ENCODE results near the gene GLI3.

Gene GLI3

DNA sequence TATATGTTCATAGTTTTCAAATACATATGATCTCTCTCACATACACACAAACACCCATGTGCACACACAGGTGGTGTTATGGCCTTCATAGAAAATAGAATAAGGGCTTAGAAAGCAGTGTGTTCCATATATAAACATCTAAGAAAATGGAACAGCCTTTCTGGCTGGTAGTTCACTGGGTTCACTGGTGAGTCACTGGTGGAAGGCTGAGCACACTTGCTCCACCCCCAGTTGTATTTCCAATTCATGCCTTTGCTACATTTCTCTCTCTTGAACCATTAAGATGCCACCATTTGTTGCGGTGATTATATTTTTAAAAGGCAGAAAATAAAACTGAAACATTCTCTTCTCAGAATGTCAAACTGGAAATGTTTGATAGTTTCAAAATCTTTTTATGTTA, 252.1 kb downstream of the GLI3 start:
- no peak for DNase-seq

DNA sequence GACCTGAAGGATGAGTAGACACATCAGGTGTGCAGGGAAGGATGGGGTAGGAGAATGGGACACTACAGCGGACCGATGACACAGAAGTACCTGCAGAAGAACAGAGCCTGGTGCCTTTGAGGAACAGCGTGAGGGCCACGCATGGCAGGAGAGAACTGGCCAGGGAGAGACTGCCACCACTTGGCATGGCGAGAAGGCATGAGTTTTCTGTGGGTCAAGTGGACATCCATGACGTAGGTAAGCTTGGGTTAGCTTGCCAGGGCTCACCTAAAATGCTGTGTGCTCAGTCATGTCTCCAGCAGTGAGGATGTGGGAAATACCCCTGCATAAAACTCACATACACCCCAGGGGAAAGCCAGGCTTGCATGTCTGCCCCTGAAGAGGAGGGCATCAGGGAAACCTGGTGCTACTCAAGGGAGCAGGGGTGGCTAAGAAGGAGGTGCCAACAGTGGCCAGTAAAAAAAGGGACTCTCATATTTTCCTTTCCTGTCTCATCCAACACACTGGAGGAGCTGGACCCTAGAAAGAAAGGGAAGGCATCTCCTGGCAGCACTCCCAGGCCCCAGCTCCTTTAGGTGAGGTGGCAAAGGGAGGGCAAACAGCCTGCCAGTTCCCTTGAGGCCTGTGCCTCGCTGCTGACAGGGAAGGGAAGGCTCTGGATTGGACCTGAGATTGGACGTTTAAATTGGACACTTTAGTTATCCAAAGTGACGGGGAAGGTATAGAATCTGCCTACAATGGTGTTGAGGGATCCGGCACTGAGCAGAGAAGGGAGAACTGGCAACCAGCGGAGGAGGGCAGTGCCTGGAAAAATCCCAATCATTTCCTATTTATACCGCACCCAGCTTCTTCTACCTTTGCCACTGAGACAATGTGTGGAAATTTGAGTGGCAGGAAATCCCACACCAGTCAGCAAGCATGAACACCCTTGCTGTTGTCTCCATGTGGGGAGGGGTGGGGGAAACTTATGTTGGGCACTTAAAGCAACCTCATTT, 255.7 kb downstream of the GLI3 start:
- no peak for DNase-seq

DNA sequence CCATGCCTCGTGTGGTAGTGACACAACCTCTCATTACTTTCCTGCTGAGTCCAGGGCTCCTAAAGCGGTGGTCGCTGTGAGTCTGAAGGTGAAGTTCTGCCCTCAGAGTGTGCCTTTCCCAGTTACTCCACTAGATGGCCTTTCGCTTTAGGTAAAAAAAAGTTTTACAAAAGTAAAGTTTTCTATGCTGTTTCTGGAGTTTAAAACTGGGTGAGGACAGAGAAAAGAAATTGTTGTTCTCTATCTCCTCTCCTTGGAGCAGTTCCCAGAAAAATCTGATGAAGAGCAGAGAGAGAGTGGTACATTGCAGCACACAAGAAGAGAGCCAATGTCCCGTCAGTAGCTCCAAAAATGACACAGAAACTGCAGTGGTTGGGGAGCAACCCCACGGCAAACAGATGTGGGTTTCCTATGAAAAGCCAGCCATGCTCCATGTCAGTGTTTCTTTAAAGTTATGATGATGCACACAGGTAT, 257.1 kb downstream of the GLI3 start:
- peak; percentile 56 for DNase-seq

DNA sequence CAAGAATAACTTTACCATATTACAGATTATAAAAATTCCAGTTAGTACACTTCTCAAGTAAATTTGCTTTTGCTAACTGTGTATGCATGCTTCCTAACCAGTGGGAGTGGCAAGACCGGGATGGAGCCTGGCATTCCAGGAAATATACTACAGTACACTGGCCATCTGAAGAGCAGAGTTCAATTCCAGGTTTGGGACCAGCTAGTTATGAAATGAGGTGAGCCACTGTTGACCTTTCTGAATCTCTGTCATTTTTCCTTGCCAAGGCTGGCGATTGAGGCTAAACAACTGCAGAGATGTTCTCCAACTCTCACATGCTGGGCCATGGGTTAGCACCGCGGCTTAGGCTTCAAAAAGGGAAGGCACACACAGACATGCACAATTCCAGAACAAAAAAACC, 258.2 kb downstream of the GLI3 start:
- no peak for DNase-seq

DNA sequence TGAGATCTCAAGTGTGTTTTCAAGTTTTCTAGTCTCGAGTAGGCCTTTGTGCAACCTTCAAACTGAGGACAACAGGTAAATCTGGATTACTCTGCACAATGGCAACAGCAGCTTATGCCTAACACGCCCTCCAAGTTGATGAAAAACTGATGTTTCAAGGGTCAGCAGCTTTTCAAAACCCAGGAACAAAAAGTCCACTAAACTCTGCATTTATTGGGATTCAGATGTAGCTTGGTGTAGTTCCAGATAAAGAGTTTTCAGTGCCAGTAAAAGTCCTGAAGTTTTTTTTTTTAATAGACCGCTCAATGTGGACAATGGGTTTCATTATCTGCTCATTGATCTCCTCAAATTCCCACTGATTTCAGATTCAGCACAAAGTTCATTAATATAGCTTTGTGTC, 259.3 kb downstream of the GLI3 start:
- DNase-seq, result no peak

DNA sequence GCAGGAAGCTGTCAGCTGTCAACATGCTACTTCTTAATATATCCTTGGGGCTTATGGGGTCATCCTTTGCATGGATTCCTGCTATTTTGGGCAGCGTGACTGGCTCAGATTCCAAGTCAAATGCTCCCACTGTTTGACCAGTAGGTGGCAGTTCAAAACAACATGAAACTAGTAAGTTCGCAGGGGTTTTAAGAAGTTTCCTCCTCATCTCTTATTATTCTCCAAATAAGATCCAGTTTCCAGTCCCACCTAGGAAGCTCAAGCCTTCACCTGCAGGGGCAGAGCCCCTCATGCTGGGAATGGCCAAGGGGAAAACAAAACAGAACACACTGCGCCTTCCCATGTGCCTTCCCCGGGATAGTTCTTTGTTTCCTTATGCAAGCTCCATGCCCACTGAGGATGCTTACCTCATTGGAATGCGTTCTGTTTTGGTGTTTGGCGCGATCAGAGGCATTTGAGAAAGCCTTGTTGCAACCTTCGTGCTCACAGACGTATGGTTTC, 259.8 kb downstream of the GLI3 start:
- peak; percentile 63 for DNase-seq

DNA sequence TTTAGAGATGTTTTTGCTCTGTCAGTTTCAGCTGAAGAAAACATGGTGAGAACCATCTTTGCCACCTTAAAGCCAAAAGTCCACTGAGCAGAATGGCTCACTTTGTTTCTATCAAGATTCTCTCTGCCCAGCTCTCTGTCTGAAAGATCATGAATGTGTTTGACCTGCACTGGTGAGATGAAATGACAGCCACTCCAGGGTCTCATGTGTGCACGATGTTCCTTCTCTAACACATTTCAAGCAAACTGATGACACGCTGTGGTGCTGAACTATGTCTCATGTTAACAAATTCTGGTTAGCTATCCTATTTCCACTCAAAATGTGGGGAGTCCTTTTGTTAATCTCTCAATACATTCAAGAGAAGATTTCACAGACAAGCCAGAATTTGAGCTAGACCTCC, 260.6 kb downstream of the GLI3 start:
- no peak for DNase-seq

DNA sequence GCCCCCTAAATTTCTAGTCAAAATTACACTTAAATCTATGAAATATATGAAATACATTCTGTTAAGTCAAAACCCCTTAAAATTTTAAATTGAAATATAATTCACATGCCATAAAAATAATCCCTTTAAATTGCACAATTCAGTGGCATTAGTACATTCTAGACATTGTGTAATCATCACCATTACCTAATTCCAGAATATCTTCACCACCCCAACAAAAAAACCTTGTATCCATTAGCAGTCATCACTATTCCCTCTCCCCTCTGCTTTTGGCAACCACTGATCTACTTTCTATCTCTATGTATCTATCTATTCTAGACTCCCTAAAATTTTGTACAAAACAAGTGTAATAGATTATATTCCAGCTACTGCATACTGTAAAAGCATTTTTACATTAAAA, 261.2 kb downstream of the GLI3 start:
- no peak for DNase-seq

DNA sequence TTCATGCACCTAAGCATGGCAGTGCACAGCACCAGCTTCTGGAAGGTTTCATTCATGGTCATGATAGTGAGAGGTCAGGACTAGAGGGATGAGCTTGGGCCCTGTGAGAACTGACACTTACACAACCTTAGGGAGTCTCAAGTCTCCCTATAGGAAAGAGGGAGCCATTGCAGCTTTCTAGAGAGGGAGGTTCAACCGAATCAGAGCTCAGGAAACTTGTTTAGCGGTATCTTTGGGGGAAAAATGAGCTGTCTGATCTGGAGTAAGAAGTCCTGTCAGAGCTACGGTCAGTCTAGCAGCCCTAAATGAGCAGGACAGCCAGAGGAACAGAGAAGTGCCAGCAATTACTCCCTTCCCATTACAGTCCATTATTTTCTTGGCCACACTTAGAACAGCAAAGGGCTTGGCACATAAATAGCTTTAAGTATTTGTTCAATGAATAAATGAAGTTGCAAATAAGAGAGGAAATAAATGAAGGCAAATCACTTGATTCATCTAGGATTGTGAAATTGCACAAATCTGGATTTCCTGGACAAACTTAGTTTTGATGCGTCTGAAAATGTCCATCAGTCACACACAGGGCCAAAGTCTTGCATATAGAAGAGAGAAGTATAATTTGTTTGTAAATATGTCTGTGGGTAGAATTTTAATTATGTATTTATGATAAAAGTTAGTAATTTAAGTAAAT, 262.0 kb downstream of the GLI3 start:
- DNase-seq, result no peak

DNA sequence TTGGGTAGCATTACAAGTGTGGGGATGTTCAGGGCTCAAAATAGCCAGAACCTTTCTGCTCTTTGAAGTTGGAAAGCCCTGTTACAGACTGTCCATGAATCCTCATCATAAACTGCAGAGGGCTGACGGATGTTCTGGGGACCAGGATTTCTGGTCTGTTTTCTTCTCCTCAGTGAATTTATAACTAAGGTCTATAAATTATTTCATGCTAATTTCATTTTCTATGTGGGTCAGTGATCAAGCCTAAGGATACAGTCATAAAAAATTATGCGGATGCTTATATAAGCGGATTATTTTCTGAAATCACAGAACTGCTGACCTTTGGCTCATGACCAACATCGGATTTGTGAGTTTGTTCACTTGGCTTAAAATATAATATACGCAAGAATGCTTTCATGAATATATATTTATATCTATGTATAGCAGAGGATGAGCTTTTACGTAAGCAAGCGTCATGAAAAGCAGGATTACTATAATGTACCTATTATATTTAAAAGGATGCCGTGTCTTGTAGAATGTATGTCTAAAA, 263.7 kb downstream of the GLI3 start:
- DNase-seq, result no peak

DNA sequence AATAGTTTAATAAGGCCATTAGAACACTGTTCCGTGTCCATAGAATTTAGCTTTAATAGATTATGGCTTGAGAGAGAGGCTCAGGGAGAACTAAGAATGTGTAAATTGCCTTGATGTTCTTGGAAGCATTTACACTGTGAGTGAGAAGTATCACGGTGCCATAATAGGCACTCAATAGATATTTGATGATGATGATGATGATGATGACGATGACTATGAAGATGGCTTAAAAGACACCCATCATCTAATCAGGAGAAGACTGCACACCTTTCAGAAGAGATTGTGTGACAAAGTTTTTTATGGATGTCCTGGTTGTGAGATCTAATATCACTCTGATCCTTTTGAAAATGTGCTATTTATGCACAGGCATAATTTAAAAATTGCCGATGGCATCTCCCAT, 264.2 kb downstream of the GLI3 start:
- DNase-seq, result no peak

DNA sequence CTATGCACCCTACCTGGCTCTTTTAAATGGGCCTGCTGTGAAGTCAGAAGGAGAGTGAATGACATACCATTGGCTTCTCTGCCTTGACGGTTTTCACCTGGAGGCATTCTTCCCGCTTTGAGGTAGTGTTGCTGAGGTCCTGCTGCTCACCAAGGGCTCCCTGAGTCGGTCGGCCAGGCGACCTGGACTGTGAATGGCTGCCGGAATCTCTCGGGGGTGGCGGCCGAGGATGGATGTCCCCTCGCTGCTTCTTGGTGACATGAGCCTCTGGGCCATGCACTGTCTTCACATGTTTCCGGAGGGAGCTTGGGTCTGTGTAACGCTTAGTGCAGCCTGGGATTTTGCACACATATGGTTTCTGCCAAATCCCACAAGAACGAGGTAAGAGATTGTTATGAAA, 264.7 kb downstream of the GLI3 start:
- no peak for DNase-seq

DNA sequence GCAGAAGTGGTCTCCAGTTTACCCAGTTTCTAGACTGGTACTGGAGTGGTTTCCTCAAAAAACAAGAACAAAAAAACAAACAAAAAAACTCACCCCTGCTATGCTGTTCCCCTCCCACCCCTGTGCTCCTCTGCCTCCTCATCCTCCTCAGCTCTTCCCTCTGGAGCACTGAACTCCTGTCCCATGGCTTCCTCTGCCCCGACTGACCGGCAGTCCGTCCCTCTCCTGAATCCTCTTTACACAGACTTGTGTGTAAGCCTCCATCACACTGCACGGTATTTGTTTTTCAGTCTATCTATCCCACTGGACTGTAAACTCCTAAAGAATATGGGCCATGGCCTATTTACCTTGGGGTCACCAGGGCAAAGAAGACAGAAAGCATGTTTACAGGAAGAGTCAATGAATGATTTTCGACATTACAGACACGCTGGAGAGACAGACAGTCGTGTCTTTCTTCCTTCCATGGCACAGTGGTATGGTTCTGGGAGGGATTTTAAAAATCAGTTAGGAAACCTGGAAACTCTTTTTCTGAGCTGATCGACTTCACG, 265.3 kb downstream of the GLI3 start:
- DNase-seq, result no peak

DNA sequence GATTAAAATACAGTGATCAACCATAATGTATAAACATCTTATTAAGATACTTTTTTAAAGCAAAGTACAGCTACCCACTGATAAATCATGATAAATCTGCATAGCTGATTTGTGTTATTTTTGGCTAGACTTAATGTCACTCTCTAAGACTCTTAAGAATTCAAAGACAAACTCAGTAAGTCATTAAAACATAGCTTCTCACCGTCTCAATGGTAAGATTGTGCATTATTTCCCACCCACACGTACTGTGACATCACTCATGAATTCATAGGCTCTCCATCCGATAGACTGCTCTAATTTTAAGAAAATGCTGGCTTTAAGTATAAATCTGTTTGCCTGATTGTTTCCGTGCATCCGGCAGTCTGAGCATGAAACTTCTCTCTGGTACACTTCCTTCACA, 266.1 kb downstream of the GLI3 start:
- DNase-seq, result no peak

DNA sequence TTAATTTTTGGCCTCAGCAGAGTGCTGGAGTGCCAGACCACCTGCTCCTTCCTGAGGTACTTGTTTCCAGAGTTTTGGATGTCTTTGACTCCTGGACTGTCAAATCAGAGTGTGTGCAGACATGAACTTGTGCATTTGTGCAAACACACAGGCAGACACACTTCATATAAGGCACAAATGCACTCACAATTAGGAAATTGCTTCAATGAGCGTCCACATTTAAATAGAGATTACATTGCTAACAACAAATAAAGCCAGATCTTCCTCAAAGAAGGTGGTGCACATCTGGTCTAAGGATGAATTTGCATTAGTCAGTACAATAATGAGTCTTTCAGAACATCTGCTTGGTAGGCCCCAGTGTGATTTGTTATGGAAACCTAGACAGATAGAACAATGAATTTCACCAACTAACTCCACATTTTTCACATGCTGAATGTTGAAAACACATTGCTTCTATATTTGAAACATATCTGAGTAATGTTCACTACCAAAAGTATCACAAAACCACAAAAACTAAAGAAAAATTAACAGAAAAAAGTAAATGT, 267.4 kb downstream of the GLI3 start:
- DNase-seq, result no peak

DNA sequence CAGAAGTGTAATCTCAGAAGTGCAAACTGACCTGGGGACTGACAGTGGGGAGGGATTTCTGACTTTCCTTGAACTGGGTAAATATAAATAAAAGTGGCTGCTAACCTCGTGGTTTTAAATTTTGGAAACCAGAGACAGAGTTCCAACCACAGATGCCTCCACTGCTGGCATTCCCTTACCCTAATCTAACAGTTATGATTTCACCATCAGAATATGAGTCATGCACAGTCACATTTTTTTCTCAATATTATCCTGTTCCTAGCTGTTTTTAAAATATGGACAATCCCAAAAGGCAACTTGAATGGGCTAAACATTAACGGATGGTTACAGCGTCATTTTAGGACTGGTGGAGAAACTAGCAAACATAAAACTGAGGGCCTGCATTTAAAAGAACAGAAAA, 269.9 kb downstream of the GLI3 start:
- no peak for DNase-seq

DNA sequence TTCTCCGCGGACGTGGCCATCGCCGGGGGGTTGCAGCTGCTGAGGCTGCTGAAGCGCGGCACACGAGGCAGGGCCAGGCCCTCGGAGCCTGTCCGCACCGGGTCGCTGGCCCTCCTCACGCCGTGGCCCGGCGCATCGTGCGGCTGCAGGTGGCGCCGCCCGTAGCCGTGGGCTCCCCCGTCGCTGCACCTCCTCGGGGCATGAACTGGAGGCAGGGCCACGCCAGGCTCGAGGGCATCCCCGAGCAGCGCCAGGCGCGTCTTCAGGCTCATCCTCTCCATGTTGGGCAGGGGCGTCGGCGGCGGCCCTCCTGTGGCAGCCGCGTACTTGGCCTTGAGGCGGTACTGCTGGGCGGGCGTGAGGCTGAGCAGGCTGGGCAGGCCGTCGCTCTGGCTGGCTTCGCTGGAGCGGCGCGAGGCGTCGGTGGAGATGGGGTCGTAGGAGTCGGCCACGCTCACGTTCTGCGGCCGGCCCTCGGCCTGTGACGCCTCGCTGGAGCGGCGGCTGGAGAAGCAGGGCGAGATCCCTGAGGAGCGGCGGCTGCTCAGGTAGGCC, 271.0 kb downstream of the GLI3 start:
- no peak for DNase-seq

DNA sequence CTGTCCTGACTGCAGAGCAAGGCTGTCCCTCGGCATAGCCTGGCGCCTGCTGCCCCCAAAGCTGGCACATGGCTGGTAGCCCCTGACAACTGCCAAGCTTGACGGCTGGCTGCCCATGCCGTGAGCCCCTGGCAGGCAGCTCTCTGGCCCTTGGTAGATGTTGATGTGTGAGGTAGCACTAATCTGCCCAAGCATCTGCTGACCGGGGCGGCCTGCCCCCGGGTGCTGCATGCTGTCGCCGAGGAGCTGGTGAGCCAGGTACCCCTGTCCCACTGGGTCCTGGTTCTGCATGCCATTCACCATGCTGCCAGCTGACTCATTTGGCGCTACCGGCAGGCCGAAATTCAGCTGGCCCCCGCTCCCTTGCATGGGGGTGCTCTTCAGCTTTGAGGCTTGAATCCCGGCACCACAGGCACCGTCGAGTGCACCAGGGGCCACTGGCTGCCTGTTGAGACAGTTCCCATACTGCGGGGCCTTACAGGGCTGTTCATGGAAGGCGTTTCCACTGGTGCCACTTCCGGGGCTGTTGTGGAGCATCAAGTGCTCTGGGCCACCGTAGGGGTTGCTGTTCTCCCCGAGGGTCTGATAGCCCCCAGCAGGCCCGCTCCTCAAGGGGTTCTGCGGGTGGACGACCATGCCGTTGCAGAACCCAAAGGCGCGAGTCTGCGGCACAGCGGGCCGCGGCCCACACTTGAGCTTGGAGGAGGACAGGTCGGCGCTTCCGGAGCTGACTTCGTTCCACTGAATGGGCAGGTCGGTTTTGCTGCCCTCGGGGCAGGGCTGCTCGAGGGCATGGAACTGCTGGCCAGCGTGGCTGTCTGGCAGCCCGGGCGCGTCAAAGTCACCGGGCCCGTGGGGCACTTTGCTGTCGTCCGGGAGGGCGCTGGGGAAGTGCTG, 271.9 kb downstream of the GLI3 start:
- no peak for DNase-seq

DNA sequence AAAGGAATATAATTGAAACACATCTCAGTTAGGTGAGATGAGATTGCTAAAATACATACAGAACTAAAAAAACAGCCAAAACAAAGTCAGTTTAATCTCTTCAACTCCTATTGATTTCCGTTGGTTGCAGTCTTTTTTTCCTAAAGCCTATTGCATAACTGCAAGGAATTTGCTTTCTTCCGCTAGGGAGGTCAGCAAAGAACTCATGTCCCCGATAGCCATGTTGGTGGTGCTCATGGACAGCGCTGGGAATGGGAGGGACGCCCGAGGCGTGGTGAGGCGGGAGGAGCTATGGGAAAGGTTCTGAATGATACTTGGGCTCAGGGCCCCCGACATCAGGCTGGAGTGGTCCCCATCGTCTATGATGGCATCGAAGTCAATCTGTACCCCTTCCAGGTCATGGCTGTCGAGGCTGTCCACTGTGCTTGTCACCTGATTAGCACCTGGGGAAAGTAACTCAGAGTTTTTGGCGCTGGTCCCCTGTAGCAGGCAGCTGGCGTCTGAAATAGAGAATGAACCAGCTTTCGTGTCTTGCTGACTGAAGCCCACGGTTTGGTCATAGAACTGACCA, 272.7 kb downstream of the GLI3 start:
- DNase-seq, result no peak

DNA sequence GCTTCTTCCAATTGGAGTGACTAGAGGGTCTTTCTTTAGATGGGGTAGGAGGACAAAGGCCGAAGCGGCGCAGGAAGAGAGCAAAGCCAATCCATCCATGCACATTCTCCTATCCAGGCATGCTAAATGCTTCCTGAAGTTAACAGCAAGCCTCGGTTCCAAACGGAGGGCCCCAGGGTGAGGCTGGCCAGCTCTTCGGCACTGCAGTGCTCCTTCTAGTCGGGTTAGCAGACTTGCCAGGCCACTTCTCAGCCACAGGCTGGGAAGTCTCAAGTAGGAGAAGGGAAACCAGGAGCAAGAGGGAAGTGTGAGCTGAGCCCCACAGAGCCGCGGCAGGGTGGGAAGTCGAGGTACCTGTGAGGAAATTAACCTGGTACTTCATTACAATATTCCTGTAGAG, 280.3 kb downstream of the GLI3 start:
- DNase-seq, result peak; percentile 61
